ENCODE data around the gene TRAK1.

GRCh38 chr3:42153039-42153438, 61.9 kb downstream of the TRAK1 start:
- TF ChIP-seq POLR2AphosphoS5 (IDR thresholded peaks at IDR 0.05; ENCODE audit: borderline replicate concordance, low read depth, low read length) (no peak), EZH2 (IDR thresholded peaks at IDR 0.05) (no peak)
